HepG2 (cell line): ENCODE results near the gene STK32B.

Experiments
- BRF2 ChIP-seq: sonication (generic); formaldehyde crosslinking; IDR thresholded peaks from 2 replicates; pipeline ENCODE4 v1.8.1; 2022; ENCODE audit warnings: mild to moderate bottlenecking, missing genetic modification reagents
- CBX5 ChIP-seq: sonication (generic); formaldehyde crosslinking; IDR thresholded peaks from 2 replicates; pipeline ENCODE4 v1.4.0; 2020; ENCODE audit warnings: missing genetic modification reagents, borderline replicate concordance
- CTCF ChIP-seq: sonication (generic); formaldehyde crosslinking; IDR thresholded peaks from 2 replicates; pipeline ENCODE4 v1.5.0; 2020; ENCODE audit warnings: mild to moderate bottlenecking, missing genetic modification reagents, moderate library complexity
- EP300 ChIP-seq, 3 experiments: sonication (generic) in 1 of 3; formaldehyde crosslinking in 1 of 3; IDR thresholded peaks; 2 replicates each; pipeline versions ENCODE4 v1.5.1 to v1.6.1; 2011 to 2020; ENCODE audit warnings: low read depth in 2 of 3, low read length in 2 of 3, borderline replicate concordance in 1 of 3, improper control_type of control experiment in 1 of 3, mild to moderate bottlenecking in 1 of 3, missing genetic modification reagents in 1 of 3, moderate library complexity in 1 of 3
- KDM3A ChIP-seq: IDR thresholded peaks from 2 replicates; pipeline ENCODE4 v1.6.1; 2018; ENCODE audit warnings: low read depth, missing compliant biosample characterization
- MAFK ChIP-seq, 2 experiments: IDR thresholded peaks in 1 of 2; conservative IDR thresholded peaks in 1 of 2; 2 replicates each; pipeline ENCODE4 v1.6.1; 2011; ENCODE audit warnings: improper control_type of control experiment in 2 of 2, low read length in 2 of 2
- NR2F6 ChIP-seq, 2 experiments: IDR thresholded peaks; 2 replicates each; pipeline ENCODE4 v1.6.1; 2016; ENCODE audit warnings: antibody characterized with exemption in 1 of 2, mild to moderate bottlenecking in 1 of 2
- POLR2A ChIP-seq, 2 experiments: IDR thresholded peaks; 2 replicates each; pipeline ENCODE4 v1.6.1; 2011; ENCODE audit warnings: low read depth in 2 of 2, low read length in 2 of 2, mild to moderate bottlenecking in 1 of 2, moderate library complexity in 1 of 2; ENCODE audit not compliant: insufficient read depth in 1 of 2
- SRF ChIP-seq: IDR thresholded peaks from 2 replicates; pipeline ENCODE4 v1.6.1; 2011; ENCODE audit warnings: mild to moderate bottlenecking, low read depth, low read length, moderate library complexity
- TBL1XR1 ChIP-seq: fragments of 150-350 bp; IDR thresholded peaks from 2 replicates; pipeline ENCODE4 v1.6.1; 2014; ENCODE audit warnings: borderline replicate concordance, low read length; ENCODE audit not compliant: partially characterized antibody
- YY1 ChIP-seq: IDR thresholded peaks from 2 replicates; pipeline ENCODE4 v1.6.1; 2011; ENCODE audit warnings: low read length, low read depth, moderate library complexity, mild to moderate bottlenecking; ENCODE audit not compliant: insufficient read depth, insufficient replicate concordance
- ZBTB25 ChIP-seq: IDR thresholded peaks from 2 replicates; pipeline ENCODE4 v1.6.1; 2018; ENCODE audit warnings: missing genetic modification reagents
- ZNF629 ChIP-seq: sonication (generic); formaldehyde crosslinking; conservative IDR thresholded peaks from 2 replicates; pipeline ENCODE4 v1.5.0; 2020; ENCODE audit warnings: missing genetic modification reagents
- ZNF770 ChIP-seq: sonication (generic); formaldehyde crosslinking; IDR thresholded peaks from 2 replicates; pipeline ENCODE4 v1.5.0; 2020; ENCODE audit warnings: mild to moderate bottlenecking, missing genetic modification reagents

- TF ChIP-seq SRF (no peak), EP300 (IDR thresholded peaks at IDR 0.05; ENCODE audit: low read depth in 2 of 2, low read length in 2 of 2) (no peak), EP300 (CRISPR knock-in tag; IDR thresholded peaks at IDR 0.05; ENCODE audit: borderline replicate concordance) (no peak), KDM3A (no peak), CTCF (no peak), NR2F6 (IDR thresholded peaks at IDR 0.05) (no peak), NR2F6 (CRISPR knock-in tag; IDR thresholded peaks at IDR 0.05) (no peak), ZBTB25 (no peak), ZNF629 (no peak), ZNF770 (CRISPR knock-in tag) (no peak), POLR2A (IDR thresholded peaks at IDR 0.05; ENCODE audit: insufficient read depth in 1 of 2, low read depth in 2 of 2, low read length in 2 of 2) (no peak), CBX5 (CRISPR knock-in tag) (no peak), TBL1XR1 (no peak), YY1 (no peak), MAFK (conservative IDR thresholded peaks at IDR 0.05 in 1 of 2, IDR thresholded peaks at IDR 0.05 in 1 of 2; ENCODE audit: low read length in 2 of 2) (no peak), BRF2 (no peak)
These were observed 476.8 kb downstream of the STK32B start for GRCh38 chr4:5528031-5528436.
